ENCODE data around the gene ZNF227.
"Not testable (repeated sequence)": the region's sequence is repeated elsewhere in the genome, so short reads cannot be mapped to it uniquely, and the experiment has no call there.

GRCh38 chr19:44203877-44204276 lies 8.5 kb upstream of the ZNF227 start:
- TF ChIP-seq, protein P1, sequence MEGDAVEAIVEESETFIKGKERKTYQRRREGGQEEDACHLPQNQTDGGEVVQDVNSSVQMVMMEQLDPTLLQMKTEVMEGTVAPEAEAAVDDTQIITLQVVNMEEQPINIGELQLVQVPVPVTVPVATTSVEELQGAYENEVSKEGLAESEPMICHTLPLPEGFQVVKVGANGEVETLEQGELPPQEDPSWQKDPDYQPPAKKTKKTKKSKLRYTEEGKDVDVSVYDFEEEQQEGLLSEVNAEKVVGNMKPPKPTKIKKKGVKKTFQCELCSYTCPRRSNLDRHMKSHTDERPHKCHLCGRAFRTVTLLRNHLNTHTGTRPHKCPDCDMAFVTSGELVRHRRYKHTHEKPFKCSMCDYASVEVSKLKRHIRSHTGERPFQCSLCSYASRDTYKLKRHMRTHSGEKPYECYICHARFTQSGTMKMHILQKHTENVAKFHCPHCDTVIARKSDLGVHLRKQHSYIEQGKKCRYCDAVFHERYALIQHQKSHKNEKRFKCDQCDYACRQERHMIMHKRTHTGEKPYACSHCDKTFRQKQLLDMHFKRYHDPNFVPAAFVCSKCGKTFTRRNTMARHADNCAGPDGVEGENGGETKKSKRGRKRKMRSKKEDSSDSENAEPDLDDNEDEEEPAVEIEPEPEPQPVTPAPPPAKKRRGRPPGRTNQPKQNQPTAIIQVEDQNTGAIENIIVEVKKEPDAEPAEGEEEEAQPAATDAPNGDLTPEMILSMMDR (IDR thresholded peaks at IDR 0.05): not testable (repeated sequence)
- TF ChIP-seq POLR2A (IDR thresholded peaks at IDR 0.05): not testable (repeated sequence)

All from Peyer's patch (tissue), 4 donors.